A549 (cell line): ENCODE results near the gene RTN4RL2.

Experiments
- POLR2A ChIP-seq: IDR thresholded peaks from 2 replicates; pipeline ENCODE4 v1.6.1; 2012; ENCODE audit warnings: mild to moderate bottlenecking, low read length
- TF ChIP-seq, protein P1 (sequence below): fragments of >200 bp; sonication (Bioruptor Twin); formaldehyde crosslinking; IDR thresholded peaks from 3 replicates; pipeline ENCODE4 v1.5.1; 2016

DNA sequence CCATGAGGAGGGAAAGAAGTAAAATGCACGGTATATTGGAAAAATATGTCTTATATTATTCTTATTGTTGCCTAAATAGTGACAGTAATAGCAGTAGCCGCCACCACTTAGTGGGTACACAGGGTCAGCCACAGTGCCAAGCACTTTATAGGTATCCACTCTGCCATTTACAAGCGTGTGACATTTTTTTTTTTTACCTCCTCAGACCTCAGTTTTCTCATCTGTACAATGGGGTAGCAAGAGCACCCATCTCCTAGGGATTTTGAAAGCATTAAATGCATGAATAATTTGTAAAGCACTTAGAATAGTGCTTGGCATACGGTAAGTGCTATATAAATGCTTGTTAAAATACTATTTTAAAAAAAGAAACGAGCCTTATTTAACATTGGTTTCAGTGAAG lies 8.9 kb downstream of the RTN4RL2 start:
- no peak for TF ChIP-seq POLR2A
- TF ChIP-seq, protein P1, sequence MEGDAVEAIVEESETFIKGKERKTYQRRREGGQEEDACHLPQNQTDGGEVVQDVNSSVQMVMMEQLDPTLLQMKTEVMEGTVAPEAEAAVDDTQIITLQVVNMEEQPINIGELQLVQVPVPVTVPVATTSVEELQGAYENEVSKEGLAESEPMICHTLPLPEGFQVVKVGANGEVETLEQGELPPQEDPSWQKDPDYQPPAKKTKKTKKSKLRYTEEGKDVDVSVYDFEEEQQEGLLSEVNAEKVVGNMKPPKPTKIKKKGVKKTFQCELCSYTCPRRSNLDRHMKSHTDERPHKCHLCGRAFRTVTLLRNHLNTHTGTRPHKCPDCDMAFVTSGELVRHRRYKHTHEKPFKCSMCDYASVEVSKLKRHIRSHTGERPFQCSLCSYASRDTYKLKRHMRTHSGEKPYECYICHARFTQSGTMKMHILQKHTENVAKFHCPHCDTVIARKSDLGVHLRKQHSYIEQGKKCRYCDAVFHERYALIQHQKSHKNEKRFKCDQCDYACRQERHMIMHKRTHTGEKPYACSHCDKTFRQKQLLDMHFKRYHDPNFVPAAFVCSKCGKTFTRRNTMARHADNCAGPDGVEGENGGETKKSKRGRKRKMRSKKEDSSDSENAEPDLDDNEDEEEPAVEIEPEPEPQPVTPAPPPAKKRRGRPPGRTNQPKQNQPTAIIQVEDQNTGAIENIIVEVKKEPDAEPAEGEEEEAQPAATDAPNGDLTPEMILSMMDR = no peak
